Left lung (tissue), 10 donors: Measurements from ENCODE around the gene TBC1D24. TPM values are rescaled to one million over a fixed set of nuclear protein-coding genes. Genes with fewer than 3 reads are reported as not detected.
A peak's percentile ranks its signal among the peaks of the same experiment; 100 is the strongest.
"Not testable (repeated sequence)": the region's sequence is repeated elsewhere in the genome, so short reads cannot be mapped to it uniquely, and the experiment has no call there.

Experiments used
- ATAC-seq: fragments of 200-7000 bp; cut with Tn5 transposase; one replicate; pipeline ENCODE4 v1.9.1; 2020; ENCODE audit warnings: moderate library complexity
- DNase-seq, 4 donors: peaks; one replicate each; pipeline ENCODE4 v3.0.0-alpha.2; 2013 to 2020
- H3K27ac ChIP-seq, 2 donors: fragments of 200-600 bp; sonication (generic) in 1 of 2; one replicate each; pipeline versions ENCODE4 v1.5.0 to v1.8.0; 2020 to 2021
- H3K27me3 ChIP-seq, 2 donors: fragments of 200-600 bp; sonication (generic) in 1 of 2; one replicate each; pipeline versions ENCODE4 v1.5.0 to v1.8.0; 2020 to 2021
- H3K36me3 ChIP-seq, 2 donors: fragments of 200-600 bp; sonication (generic) in 1 of 2; one replicate each; pipeline versions ENCODE4 v1.5.0 to v1.8.0; 2020 to 2021
- H3K4me1 ChIP-seq, 2 donors: fragments of 200-600 bp; one replicate each; pipeline ENCODE4 v1.8.0; 2021
- H3K4me3 ChIP-seq, 2 donors: fragments of 200-600 bp; sonication (generic) in 1 of 2; one replicate each; pipeline versions ENCODE4 v1.5.0 to v1.8.0; 2020 to 2021; ENCODE audit warnings: mild to moderate bottlenecking in 1 of 2
- H3K9me3 ChIP-seq, 2 donors: fragments of 200-600 bp; sonication (generic) in 1 of 2; one replicate each; pipeline versions ENCODE4 v1.5.0 to v1.8.0; 2020 to 2021
- intact Hi-C, 2 donors: fragments of 100-400 bp; cut with DNase I; formaldehyde crosslinking; loops; one replicate each; pipeline versions ENCODE4 v1.11.2 to v1.14.2; 2022
- polyA plus RNA-seq, 6 donors: library from polyadenylated mRNA; unstranded; fragments of 120-200 nt; gene quantifications; one replicate each; pipeline ENCODE4 v1.2.1, GENCODE V29; 2013; ENCODE audit not compliant: insufficient read length in 6 of 6
- total RNA-seq, 2 donors: library from RNA; stranded (reverse); fragmentation: NEBNext Ultra II Directional; extraction: Animal tissue kit (Norgen Biotek cat#: 25700); gene quantifications; one replicate each; pipeline ENCODE4 v1.2.1, GENCODE V29; 2021
- TF ChIP-seq, protein P1 (sequence below), 2 donors: fragments of 200-600 bp; sonication (generic) in 1 of 2; IDR thresholded peaks; one replicate each; pipeline versions ENCODE4 v1.5.0 to v1.8.0; 2021; ENCODE audit warnings: antibody characterized with exemption in 2 of 2
- donor health status: DM: no; HTN: yes; CAD: no.
- donor health status: DM: no; HTN: no; CAD: no.

Gene TBC1D24
- total and polyA plus RNA-seq, 8 donors, result 14.2 to 41.4 (median 17.9) TPM

DNA sequence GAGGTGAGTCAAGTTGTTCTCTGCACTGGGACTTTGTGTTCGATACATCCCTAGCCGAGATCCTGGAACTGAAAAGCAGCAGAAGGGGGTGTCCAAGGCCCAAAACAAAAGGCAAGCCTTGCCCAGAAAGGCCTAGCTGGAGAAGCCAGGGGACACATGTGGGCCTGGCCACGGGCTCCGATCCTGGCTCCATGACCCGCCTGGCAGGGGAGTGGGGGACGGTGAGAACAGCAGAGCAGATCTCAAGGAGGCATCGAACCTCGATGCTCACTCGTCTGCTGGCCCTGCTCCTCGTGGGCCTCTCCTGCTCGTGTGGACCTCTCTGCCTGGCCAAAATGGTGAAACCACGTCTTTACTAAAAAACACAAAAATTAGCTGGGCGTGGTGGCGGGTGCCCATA, 36.8 kb upstream of the TBC1D24 start:
- TF ChIP-seq, protein P1, sequence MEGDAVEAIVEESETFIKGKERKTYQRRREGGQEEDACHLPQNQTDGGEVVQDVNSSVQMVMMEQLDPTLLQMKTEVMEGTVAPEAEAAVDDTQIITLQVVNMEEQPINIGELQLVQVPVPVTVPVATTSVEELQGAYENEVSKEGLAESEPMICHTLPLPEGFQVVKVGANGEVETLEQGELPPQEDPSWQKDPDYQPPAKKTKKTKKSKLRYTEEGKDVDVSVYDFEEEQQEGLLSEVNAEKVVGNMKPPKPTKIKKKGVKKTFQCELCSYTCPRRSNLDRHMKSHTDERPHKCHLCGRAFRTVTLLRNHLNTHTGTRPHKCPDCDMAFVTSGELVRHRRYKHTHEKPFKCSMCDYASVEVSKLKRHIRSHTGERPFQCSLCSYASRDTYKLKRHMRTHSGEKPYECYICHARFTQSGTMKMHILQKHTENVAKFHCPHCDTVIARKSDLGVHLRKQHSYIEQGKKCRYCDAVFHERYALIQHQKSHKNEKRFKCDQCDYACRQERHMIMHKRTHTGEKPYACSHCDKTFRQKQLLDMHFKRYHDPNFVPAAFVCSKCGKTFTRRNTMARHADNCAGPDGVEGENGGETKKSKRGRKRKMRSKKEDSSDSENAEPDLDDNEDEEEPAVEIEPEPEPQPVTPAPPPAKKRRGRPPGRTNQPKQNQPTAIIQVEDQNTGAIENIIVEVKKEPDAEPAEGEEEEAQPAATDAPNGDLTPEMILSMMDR (IDR thresholded peaks at IDR 0.05), result no peak
- no peak overlapping the region for H3K4me3 ChIP-seq
- peaks cover 0 to 69% of the 10 kb centered on the region in 2 donors for H3K36me3 ChIP-seq
- DNase-seq (no peak), ATAC-seq (no peak)
- no peaks in the 10 kb centered on the region for H3K27me3 ChIP-seq
- H3K9me3 ChIP-seq, result no peaks in the 10 kb centered on the region
- H3K27ac ChIP-seq, result no peak overlapping the region
- H3K4me1 ChIP-seq, result no peaks in the 10 kb centered on the region
- intact Hi-C loops, result no loop called here

DNA sequence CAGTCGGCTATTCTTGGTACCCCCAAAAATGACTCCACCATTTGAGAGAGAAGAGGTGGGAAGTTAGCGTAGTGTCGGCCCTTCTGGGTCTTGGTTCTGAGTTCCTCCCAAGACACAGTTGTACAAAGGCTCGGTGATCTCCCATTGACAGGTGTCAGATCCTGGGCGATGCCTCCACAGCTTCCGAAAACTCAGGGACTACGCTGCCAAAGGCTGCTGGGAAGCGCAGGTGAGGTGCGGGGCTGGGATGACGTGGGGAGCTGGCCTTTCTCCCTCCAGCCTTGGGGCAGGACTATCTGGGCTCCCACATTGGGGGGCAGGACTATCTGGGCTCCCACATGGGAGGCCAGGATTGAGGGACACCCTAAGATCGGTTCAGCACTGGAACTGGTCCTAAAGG, 35.3 kb upstream of the TBC1D24 start:
- Histone ChIP-seq H3K4me1 (no peaks in the 10 kb centered on the region), H3K36me3 (peaks cover 0 to 66% of the 10 kb centered on the region in 2 donors), H3K9me3 (no peaks in the 10 kb centered on the region), H3K27me3 (no peaks in the 10 kb centered on the region), H3K4me3 (no peak overlapping the region), H3K27ac (no peak overlapping the region)
- DNase-seq, result no peak
- no peak for ATAC-seq
- TF ChIP-seq, protein P1 (IDR thresholded peaks at IDR 0.05), result no peak
- intact Hi-C loops, result no loop called here

DNA sequence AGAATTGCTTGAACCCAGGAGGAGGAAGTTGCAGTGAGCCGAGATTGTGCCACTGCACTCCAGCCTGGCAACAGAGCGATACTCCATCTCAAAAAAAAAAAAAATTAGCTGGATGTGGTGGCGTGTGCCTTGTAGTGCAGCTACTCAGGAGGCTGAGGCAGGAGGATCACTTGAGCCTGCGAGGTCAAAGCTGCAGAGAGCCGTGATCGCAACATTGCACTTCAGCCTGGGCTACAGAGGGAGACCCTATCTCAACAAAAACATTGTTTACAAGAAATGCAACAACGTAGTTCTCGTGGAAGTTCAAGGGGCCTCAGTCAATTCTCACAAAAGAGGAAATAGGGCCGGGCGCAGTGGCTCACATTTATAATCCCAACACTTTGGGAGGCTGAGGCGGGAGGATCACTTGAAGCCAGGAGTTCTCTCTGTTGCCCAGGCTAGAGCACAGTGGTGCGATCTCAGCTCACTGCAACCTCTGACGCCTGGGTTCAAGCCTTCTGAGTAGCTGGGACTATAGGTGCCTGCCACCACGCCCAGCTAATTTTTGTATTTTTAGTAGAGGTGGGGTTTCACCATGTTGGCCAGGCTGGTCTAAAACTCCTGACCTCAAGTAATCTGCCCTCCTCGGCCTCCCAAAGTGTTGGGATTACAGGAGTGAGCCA, 33.7 kb upstream of the TBC1D24 start:
- H3K4me3 ChIP-seq, ATAC-seq, DNase-seq, H3K27me3 ChIP-seq, intact Hi-C loops, H3K27ac ChIP-seq, H3K9me3 ChIP-seq, H3K4me1 ChIP-seq: not testable (repeated sequence)
- H3K36me3 ChIP-seq, result peaks cover 0 to 75% of the 10 kb centered on the region in 2 donors

DNA sequence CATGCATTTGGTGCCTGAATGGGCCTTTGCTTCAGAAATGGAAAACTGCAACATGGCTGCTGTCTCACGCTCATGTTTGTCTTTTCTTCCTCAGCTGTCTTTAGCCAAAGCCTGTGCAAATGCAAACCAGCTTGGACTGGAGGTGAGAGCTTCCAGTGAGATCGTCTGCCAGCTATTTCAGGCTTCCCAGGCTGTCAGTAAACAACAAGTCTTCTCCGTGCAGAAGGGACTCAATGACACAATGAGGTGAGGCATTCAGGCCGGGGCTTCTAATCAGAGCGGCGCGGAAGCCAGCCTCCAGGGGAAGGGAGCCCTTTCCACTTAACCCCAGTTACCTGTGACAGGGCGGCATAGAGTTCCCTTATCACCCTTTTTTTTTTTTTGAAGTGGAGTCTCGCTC, 31.4 kb upstream of the TBC1D24 start:
- no peak overlapping the region for H3K27ac ChIP-seq
- H3K4me3 ChIP-seq, result no peak overlapping the region
- TF ChIP-seq, protein P1 (IDR thresholded peaks at IDR 0.05), result no peak
- ATAC-seq (no peak), DNase-seq (peak in 1 of 4 donors; percentile 35)
- no peaks in the 10 kb centered on the region for H3K27me3 ChIP-seq
- H3K36me3 ChIP-seq, result peaks cover 0 to 76% of the 10 kb centered on the region in 2 donors
- no peaks in the 10 kb centered on the region for H3K4me1 ChIP-seq
- intact Hi-C loops, result no loop called here
- H3K9me3 ChIP-seq, result no peaks in the 10 kb centered on the region

DNA sequence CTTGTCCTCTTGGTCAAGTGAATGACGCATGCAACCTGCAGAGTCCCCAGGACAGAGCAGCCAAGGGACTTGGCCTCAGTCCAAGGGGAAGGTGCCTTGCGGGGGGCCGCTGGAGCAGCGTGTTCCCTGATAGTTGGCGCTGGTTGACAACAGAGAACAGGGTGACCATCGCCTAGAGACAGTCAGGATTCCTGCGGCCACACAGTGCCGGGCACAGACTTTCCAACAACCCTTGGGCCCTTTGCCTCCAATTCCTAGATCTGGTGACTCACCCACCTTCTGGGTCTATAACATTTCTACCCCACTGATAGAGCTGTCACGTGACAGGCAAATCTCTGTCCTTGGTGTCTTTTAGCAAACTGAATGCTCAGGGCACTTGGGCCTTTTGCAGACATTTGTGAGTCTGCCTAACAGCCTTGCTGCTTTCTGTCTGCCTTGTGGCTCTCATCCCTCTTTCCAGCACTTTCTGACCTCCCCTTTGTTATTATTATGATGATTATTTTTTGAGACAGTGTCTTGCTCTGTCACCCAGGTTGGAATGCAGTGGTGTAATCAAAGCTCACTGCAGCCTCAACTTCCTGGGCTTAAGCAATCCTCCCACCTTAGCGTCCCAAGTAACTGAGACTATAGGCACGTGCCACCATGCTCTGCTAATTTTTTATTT, 26.9 kb upstream of the TBC1D24 start:
- no peaks in the 10 kb centered on the region for H3K27me3 ChIP-seq
- H3K27ac ChIP-seq, result no peak overlapping the region
- H3K9me3 ChIP-seq, result no peaks in the 10 kb centered on the region
- no peaks in the 10 kb centered on the region for H3K4me1 ChIP-seq
- DNase-seq (peak in 1 of 4 donors; percentile 42), ATAC-seq (no peak)
- TF ChIP-seq, protein P1 (IDR thresholded peaks at IDR 0.05), result no peak
- H3K4me3 ChIP-seq, result no peak overlapping the region
- H3K36me3 ChIP-seq, result peaks cover 0 to 91% of the 10 kb centered on the region in 2 donors
- intact Hi-C loops, result no loop called here
